Kidney (tissue), 14 donors: Measurements from ENCODE around the gene CNIH3. TPM values are rescaled to one million over a fixed set of nuclear protein-coding genes. Genes with fewer than 3 reads are reported as not detected.

Source experiments
- DNase-seq, 5 donors: peaks; one replicate each; pipeline ENCODE4 v3.0.0-alpha.2; 2013 to 2020
- FAIRE-seq: peaks from 2 replicates; lab custom pipeline; 2012; peaks lifted over from hg19 to GRCh38; lab: Jason Lieb, UNC
- H3K27ac ChIP-seq, 2 donors: one replicate each; pipeline ENCODE4 v1.7.0; 2013; ENCODE audit warnings: low read depth in 2 of 2, low read length in 2 of 2, inconsistent platforms in 1 of 2
- H3K27me3 ChIP-seq: one replicate; pipeline ENCODE4 v1.7.1; 2013; ENCODE audit warnings: low read length, inconsistent platforms; ENCODE audit not compliant: control insufficient read depth, insufficient read depth
- H3K36me3 ChIP-seq, 3 donors: one replicate each; pipeline versions ENCODE4 v1.7.0 to v1.7.1; 2013; ENCODE audit warnings: low read length in 3 of 3, control low read depth in 1 of 3, inconsistent platforms in 1 of 3; ENCODE audit not compliant: insufficient read depth in 3 of 3, control insufficient read depth in 2 of 3
- H3K4me1 ChIP-seq, 3 donors: one replicate each; pipeline versions ENCODE4 v1.7.0 to v1.7.1; 2013; ENCODE audit warnings: low read length in 3 of 3, inconsistent platforms in 1 of 3, low read depth in 1 of 3; ENCODE audit not compliant: control insufficient read depth in 2 of 3, insufficient read depth in 2 of 3
- H3K4me3 ChIP-seq, 3 donors: one replicate each; pipeline versions ENCODE4 v1.7.0 to v1.8.1; 2013; ENCODE audit warnings: low read length in 3 of 3, control low read depth in 1 of 3, inconsistent platforms in 1 of 3
- H3K9ac ChIP-seq, 3 donors: one replicate each; pipeline versions ENCODE4 v1.7.0 to v1.7.1; 2013; ENCODE audit warnings: low read length in 3 of 3, control low read depth in 1 of 3, inconsistent platforms in 1 of 3
- H3K9me3 ChIP-seq, 3 donors: one replicate each; pipeline versions ENCODE4 v1.7.0 to v1.7.1; 2013; ENCODE audit warnings: low read length in 3 of 3, control low read depth in 1 of 3, inconsistent platforms in 1 of 3; ENCODE audit not compliant: control insufficient read depth in 2 of 3, insufficient read depth in 1 of 3
- intact Hi-C: fragments of 100-400 bp; cut with DNase I; formaldehyde crosslinking; loops from one replicate; pipeline ENCODE4 v1.11.1; 2022
- polyA plus RNA-seq: library from polyadenylated mRNA; stranded (reverse); fragments of 350-450 nt; fragmentation: Illumina TruSeq; extraction: RNeasy Lipid Tissue Mini Kit (QIAGEN cat#74804); gene quantifications from one replicate; pipeline ENCODE4 v1.2.3, GENCODE V29; 2014; ENCODE audit warnings: low read depth, low replicate concordance; ENCODE audit not compliant: insufficient read depth
- total RNA-seq: library from RNA; stranded (reverse); fragmentation: NEBNext Ultra II Directional; extraction: Animal tissue kit (Norgen Biotek cat#: 25700); gene quantifications from one replicate; pipeline ENCODE4 v1.2.1, GENCODE V29; 2021
- TF ChIP-seq, protein P1 (sequence below): IDR thresholded peaks from 3 replicates; pipeline ENCODE4 v1.5.1; 2012; ENCODE audit warnings: mild to moderate bottlenecking, moderate library complexity, borderline replicate concordance; ENCODE audit not compliant: insufficient read depth; ENCODE audit errors: extremely low read depth
- donor health status: control.
- donor health status: control.
- donor health status: control.
- donor health status: control.
- donor health status: control.
- donor health status: DM: yes; HTN: yes; CAD: no.
- donor health status: Normal renal cell carcinoma (clear cell type).

The CNIH3 gene
- total and polyA plus RNA-seq, 2 donors from 2014 or later: 4.3 to 7.6 TPM

GRCh38 chr1:224594851-224595250, 21.3 kb upstream of the CNIH3 start:
- no peaks in the 10 kb centered on the region for H3K27me3 ChIP-seq
- intact Hi-C loops: no loop called here
- H3K36me3 ChIP-seq: no peaks in the 10 kb centered on the region
- FAIRE-seq (no peak), DNase-seq (no peak)
- H3K27ac ChIP-seq: no peak overlapping the region
- TF ChIP-seq, protein P1, sequence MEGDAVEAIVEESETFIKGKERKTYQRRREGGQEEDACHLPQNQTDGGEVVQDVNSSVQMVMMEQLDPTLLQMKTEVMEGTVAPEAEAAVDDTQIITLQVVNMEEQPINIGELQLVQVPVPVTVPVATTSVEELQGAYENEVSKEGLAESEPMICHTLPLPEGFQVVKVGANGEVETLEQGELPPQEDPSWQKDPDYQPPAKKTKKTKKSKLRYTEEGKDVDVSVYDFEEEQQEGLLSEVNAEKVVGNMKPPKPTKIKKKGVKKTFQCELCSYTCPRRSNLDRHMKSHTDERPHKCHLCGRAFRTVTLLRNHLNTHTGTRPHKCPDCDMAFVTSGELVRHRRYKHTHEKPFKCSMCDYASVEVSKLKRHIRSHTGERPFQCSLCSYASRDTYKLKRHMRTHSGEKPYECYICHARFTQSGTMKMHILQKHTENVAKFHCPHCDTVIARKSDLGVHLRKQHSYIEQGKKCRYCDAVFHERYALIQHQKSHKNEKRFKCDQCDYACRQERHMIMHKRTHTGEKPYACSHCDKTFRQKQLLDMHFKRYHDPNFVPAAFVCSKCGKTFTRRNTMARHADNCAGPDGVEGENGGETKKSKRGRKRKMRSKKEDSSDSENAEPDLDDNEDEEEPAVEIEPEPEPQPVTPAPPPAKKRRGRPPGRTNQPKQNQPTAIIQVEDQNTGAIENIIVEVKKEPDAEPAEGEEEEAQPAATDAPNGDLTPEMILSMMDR: no peak
- no peaks in the 10 kb centered on the region for H3K9me3 ChIP-seq
- no peaks in the 10 kb centered on the region for H3K4me1 ChIP-seq
- no peak overlapping the region for H3K4me3 ChIP-seq
- no peak overlapping the region for H3K9ac ChIP-seq

GRCh38 chr1:224605482-224606181, 10.5 kb upstream of the CNIH3 start:
- no peak for DNase-seq
- no peaks in the 10 kb centered on the region for H3K9me3 ChIP-seq
- TF ChIP-seq, protein P1: no peak

DNA sequence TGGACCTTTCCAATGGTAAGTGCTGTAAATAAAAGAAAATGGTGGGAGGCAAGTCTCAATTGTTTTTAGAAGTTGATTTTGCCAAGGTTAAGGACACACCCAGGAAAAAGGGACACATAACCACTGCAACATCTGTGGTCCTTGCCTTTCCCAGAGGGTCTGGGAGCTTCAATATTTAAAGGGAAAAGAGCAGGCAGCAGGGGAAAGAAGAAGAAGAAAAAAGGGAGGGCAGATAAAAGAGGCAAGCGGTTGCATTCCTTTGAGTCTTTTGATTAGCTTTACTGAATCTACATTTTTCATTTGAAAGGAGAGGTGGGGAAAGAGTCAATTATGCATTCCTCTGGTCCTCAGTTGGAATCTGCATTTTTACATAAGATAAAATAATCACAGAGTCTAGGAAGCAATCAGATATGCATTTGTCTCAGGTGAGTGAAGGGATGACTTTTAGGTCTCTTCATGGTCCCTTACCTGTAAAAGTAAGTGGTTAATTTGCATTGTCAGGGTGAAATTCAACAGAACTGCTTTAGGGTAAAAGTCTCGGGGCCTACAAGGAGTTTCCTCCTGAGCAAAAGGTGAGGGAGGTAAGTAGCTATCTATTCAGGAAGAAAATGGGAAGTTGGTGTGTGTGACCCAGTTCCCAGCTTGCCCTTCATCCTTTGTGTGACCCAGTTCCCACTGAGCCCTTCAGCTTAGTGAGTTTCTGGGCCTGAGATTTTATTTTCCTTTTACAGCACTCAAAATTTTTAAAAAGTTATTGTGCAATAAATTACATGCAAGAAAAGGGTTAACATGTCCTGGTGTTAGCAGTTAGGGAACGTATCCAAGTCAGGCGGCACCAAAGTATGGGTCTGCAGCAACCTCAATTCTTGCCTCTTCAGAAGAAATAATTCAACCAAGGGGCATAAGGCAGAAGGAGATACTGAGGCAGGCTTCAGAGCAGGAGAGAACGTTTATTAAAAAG, 8.6 kb upstream of the CNIH3 start:
- Histone ChIP-seq H3K9ac (no peak overlapping the region), H3K4me3 (no peak overlapping the region), H3K27ac (no peak overlapping the region), H3K27me3 (no peaks in the 10 kb centered on the region), H3K36me3 (no peaks in the 10 kb centered on the region), H3K9me3 (no peaks in the 10 kb centered on the region), H3K4me1 (no peaks in the 10 kb centered on the region)
- TF ChIP-seq, protein P1: no peak
- no peak for FAIRE-seq
- DNase-seq: no peak
- intact Hi-C loops: no loop called here

More at GRCh38 chr1:224605482-224606181, 10.5 kb upstream of the CNIH3 start:
- FAIRE-seq: no peak
- H3K27me3 ChIP-seq: no peaks in the 10 kb centered on the region
- no peak overlapping the region for H3K9ac ChIP-seq
- no peak overlapping the region for H3K27ac ChIP-seq
- H3K4me1 ChIP-seq: no peaks in the 10 kb centered on the region
- H3K4me3 ChIP-seq: no peak overlapping the region
- intact Hi-C loops: no loop called here
- no peaks in the 10 kb centered on the region for H3K36me3 ChIP-seq
